DMS79 treated with DMSO at 0.1 percent for 48 hours (cell line): Measurements from ENCODE around the gene RYR2.

Source experiments
- DNase-seq: peaks from one replicate; lab custom pipeline; 2025; lab: John Stamatoyannopoulos, UW

The RYR2 gene

DNA sequence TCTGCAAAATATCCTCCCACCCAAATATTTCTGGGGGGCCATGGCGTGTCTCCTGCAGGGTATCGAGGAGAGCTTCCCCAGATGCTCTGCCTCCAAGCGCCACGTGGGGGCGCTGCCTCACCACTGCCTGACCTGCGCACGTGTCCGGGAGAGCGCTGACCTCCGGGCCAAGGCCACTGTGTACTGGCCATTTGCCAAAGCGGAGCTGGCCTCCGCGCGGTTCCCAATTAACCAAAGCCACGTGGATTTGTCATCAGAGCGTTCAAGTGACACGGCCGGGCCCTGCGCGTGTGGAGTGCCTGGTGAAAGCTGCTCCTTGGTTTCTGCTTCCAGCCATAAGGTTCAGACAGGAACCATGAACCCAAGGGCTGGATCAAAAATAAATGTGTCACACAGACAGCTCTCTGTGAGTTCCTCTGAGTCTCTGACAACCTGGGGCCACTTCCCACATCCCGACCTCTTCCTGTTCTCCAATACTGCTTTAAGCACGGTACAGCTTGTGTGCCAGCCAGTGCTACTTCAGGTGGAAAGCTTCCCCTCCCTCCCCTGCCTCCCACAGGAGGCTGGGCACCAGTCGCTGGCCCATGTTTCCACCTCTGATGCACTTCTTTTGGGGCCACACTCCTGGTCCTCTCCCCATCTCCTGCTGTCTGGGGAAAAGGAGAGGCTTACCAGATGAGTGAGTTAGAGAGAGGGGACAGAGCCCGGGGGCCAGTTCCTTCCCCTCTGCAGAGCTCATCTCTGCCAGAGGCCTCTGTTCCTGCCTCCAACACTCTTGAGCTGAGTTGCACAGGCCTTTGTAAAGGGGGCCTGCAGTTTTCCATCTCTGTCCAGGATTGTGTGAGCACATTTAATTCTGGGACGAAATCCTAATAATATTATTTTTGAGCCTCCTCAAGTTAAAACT is 822.6 kb downstream of the RYR2 start:
- no peak for DNase-seq

GRCh38 chr1:237867380-237867888 is 825.5 kb downstream of the RYR2 start:
- DNase-seq, result no peak

DNA sequence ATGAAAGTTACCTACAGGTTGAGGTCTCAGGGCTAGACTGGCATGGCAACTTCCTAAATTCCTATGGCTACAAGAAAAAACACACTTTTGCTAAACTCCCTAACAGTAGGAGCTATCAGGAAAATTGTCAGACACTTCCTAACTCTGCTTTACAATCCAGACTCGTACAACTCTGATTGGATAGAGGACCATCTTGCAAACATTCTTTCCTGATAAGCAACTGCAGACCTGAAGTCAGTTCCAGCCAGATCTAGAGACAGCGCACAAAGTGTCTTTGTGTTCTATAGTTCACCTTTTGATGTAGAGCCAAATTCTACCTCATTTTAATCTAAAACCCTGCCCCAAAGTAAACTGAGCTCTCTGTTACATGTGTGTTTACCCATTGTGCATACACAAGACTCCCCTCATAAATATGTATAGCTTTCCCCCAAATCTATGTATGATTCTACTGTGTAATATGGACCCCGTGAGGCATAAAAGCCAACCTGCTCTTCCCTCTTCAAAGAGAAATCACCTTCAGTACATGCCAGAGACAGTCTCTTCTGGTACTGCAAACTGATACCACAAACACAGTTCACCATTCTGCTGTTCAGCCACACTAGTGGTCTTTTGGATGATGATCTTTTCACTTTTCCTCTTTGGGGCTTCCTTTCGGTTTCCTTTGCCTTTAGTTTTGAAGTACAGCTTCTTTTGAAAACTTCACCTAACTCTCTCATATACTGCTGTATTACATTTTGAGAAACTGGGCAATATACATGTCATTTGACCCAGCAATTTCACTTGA is 827.0 kb downstream of the RYR2 start:
- DNase-seq, result no peak

DNA sequence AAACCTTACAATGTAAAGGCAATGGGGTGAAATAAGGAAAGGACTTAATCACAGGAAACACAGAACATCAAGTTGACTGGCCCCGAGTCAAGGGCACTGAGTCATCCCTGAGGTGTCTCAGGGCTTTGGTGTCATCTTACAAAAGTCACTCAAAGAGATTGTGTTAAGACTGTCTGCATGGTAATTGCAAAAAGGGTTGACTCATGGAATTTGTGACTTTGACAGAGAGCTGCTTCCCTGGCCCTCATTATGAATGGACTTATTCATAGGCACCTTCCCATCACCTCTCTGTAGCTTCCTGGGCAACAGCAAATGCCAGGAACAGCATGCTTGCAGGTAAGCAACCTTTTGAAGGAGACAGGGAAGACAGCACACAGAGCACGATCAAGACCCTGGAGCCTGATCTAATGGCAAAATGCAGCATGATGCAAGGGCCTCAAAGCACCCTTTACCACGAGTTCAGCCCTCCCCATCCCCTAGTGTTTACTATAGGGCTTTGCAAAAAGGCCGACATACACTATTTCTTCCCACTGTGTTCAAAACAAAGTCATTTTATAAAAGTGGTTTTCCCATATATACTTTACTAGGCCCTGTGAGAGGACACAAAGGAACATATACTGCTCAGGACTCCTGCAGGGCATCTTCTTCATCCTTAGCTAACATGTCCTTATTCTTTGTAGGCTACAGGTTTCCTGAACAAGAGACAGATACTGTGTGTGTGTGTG is 831.7 kb downstream of the RYR2 start:
- DNase-seq, result no peak

DNA sequence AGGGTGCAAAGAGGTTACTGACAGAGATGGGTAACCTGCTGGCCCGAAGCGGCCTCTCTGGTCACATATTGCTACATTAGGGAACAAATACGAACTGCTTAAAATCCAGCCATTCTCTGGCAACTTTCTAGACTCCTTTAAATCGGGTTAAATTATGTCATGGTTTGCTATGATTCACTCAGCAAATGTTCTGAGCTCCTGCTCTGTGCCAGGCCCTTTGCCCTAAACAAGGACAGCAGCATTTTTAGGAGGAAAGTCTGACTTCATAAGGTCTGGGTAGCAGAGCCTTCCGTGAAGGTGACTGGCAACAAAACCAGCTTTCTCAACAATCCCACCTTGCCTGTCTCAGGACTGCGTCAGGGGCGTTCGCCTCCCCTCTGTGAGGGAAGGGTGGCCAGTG is 833.3 kb downstream of the RYR2 start:
- no peak for DNase-seq

DNA sequence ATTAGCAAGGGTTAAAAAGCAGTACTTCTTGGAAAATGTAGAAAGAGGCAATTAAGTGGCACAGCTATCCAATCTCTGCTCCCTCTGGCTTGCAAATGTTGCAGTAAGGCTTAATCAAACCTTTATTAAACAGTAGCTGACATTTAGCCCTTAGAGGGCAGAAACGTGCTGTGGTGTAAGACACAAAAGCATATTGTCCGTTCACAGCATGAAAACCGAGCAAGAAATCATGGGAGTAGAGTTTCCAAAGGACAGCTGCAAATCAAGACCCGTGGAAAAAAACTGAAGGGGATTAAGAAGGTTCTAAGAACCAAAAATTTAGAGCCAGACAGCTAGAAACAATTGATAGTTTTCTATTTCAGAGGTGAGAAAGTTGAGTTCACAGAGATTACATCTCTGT is 835.6 kb downstream of the RYR2 start:
- no peak for DNase-seq

DNA sequence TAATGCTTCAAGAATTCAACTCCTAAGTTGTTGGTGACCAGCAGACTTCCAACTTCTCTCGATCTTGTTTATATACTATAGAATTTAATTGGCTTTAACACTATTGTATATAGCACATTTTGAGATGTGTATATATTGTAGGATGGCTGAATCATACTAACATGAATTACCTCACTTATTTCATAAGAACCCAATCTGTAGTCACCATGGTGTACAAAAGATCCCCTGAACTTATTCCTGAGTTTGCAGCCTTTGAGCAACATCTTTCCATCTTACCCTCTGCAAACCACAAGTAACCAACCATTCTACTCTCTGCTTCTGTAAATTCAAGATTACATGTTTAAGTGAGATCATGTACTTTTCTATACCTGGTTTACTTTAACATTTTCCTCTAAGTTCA is 836.4 kb downstream of the RYR2 start:
- no peak for DNase-seq

DNA sequence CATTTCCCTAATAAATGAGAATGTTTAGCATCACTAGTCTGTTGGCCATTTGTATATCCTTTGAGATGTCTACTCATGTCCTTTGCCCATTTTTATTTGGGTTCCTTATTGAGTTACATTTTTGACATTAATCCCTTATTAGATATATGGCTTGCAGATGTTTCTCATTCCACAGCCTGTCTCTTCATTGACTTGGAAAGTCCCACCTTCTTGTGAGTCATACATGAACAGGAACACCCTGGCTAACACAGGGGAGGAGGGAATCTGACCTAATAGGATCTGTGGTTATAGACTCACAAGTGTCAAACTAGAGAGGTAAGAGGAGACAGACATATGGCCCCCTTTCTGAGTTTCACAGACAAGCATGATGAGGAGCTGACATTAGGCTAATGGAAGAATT is 837.2 kb downstream of the RYR2 start:
- DNase-seq, result no peak
